NCI-H345 treated with DMSO at 0.1 percent for 48 hours (cell line): ENCODE measurements around the gene PFDN4.
A peak's percentile ranks its signal among the peaks of the same experiment; 100 is the strongest.

Source experiments
- DNase-seq: peaks from one replicate; lab custom pipeline; 2025; ENCODE audit not compliant: unreplicated experiment; lab: John Stamatoyannopoulos, UW

The PFDN4 gene

GRCh38 chr20:54173653-54174456 lies 34.0 kb upstream of the PFDN4 start, which contains the start of gene CYP24A1:
Gene CYP24A1, minus strand, starts transcription at chr20:54173986. Its CDS starts 407 bp downstream, at chr20:54173579.
- DNase-seq = no peak

DNA sequence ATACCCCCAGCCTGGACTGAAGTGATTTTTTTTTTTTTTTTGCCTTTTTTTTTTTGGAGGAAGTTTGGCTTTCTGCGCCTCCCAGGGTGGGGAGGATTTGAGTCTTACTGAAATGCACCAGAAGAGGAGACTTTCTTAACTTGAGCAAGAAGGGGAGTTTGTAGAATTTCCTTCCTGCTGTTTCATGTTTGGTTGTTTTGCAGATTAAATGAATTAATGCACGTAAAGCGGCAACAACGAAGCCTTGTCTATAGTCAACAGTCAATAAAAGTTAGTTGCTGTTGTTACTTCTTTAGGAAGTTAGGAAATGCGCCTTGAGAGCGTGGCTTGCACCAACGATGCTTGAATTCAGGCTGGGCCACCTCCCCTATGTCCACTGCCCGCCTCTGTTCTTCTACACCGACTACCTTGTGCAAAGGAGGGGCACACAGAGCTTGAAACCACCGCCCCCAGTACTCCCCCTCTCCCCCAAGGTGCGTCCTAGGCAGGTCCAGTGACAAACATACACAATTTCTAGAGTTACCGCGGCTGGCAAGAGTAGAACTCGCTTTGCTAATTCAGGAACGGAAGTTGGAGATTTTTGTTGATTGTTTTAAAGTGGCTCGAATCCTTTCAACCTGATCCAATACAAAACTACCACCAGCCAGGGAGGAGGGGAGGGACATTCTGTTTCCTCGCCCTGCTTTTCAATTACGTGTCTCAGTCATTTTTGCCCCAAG lies 33.3 kb upstream of the PFDN4 start:
- no peak for DNase-seq

- no peak for DNase-seq
Measured at GRCh38 chr20:54176610-54177009, 31.3 kb upstream of the PFDN4 start.

DNA sequence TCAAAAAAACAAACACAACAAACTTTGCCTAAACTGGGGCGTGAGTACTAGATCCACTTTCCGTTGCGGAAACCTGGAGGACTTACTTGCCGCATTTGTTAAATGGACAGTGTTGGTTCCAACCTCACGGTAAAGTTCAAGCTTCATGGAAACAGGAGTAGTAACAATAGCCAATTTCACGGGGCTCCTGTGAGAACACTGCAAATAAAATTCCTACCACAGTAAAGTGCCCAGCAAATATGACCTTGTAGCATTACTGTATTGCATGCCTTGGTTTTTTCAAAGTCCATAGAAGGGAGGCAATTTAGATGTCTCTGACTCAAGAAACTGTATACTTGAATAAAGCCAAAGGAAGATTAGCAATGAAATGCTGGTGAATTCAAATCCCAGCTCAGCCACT lies 30.5 kb upstream of the PFDN4 start:
- DNase-seq = no peak

DNA sequence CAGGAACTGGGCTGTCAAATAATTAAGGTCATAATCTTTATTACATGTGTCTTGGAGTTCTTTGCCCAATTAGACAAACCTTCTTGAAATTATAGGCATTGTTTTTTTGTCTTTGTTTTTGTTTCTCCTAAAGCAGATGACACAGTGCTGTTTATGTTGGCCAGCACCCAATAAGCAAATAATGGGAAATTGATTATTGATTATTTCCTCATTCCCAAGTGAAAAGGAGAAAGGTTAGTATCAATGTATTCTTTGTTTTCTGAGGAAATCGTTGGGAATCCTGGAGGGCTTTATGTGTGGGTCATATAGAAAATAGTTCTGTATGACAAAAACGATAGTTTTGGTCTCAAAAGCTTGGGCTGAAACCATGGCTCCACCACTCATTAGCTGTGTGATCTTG lies 29.6 kb upstream of the PFDN4 start:
- DNase-seq = no peak

- DNase-seq = no peak
Measured at GRCh38 chr20:54179946-54180345, 27.9 kb upstream of the PFDN4 start.

GRCh38 chr20:54180931-54181330 lies 27.0 kb upstream of the PFDN4 start:
- no peak for DNase-seq

DNA sequence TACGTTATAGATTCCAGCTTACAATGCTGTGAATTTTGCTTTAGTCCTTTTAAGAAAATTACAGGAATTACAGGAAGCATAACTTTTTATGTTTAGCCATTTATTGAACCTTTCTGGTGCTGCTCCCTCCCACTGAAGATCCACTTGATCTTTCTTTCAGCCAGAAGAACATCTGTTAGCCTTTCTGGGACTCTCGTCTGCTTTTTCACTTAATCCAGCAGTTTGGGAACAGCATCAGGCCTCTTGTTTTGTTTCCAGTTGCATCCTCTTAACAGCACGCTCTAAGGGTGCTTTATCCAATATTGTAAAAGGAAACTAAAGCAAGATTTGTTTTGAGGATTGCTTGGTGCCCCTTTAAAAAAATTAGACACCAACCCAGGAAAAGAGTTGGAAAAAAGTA lies 23.8 kb upstream of the PFDN4 start:
- no peak for DNase-seq

DNA sequence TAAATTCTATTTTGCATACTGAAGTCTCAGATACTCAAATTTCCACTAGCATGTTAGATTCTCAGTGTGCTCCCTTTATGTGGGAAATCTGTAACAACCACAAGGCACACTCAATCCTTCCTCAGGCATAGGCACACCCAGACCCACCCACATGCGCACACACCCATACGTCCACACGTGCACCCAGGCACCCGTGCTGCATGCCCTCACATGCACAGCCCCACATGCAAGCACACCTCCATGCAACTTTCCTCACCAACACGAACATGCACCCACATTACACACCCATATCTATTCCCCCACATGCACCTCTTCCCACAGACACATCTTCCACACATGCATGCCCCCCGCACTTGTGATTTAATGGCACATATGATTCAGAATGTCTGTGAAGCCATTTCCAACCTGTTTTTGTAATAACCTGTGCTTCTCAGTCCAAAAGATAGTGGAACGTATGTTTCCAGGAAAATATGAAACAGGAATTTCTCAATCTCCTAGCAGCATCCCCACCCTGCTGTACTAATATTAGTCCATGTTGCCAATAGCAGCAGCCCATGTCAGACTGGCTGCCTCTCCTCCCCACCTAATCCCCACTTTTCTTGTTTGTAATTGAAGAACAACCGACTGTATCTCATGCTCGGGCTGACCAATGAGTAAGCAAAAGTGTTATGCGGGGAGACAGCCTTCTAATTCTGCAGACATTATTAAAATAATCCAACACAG lies 22.8 kb upstream of the PFDN4 start:
- DNase-seq = no peak

DNA sequence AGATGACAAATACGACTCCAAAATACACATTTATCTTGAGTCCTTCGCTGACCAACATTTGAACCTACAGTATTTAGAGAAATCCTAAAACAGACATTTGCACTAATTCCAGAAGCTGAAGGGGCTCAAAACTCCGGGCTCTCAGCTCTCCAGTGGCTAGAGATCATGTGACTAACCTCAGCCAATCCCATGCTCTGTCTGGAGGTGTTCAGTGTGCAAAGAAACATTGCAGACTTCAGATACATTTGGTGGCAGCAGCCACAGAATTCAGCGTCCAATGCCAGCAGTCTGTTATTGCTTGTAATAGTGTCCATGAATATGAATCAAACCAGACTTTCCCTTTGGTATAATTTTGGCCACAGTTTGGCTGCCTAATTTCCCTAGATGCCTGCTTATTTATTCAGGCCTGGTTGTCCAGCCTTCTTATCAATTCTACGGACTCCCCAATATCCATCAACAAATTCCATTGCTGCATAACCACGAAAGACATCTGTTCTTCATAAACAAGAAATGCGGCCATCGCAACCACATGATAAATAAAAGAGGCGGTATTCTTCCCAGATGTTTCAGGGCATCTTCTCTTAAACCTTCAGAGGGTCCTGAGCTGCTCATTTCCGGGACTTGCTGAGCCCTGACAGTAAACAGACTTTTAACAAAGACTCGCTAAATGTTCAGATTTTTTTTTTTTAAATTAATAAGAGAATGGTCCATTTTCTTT lies 19.6 kb upstream of the PFDN4 start:
- DNase-seq = no peak

- no peak for DNase-seq
Measured at GRCh38 chr20:54189630-54190029, 18.3 kb upstream of the PFDN4 start.

DNA sequence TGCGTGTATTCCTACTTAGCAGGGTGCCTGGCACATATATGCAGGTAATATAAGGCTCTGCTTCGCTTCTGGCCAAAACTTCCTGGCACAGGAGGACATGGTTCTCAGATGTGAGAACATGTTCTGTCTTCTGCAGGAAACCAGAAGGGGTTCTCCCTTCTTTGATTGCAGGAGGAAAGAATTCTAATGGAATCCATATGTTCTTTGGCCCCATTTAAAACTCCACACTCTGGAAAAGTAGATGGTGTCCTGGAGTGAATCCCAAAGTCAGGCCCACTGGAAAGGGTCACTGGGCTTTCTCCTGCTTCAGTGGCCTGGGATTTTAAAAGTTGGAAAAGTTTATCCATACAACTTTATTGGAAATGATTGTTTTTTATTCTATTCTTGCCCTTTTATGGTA lies 17.7 kb upstream of the PFDN4 start:
- DNase-seq = no peak

DNA sequence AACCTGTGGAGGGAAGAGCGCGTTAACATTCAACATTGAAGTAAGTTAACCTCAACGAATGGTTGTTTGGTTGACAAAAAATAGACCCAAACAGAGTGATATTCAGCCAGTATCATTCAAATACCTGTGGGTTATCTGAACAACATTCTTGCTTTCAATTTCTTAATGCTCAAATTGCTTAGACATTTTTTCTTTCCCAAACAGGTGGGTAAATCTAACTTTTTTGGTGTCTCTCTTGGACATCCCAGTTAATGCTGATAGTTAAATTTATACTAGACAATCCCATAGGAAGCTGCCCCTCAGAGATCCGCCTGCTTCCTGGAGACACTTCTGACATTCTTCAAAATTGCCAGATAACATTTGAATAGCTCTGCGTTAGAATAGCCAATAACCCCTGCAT lies 14.1 kb upstream of the PFDN4 start:
- no peak for DNase-seq

- DNase-seq = no peak
Measured at GRCh38 chr20:54194724-54195438, 13.0 kb upstream of the PFDN4 start.

- DNase-seq = no peak
Measured at GRCh38 chr20:54195483-54196472, 12.1 kb upstream of the PFDN4 start.

DNA sequence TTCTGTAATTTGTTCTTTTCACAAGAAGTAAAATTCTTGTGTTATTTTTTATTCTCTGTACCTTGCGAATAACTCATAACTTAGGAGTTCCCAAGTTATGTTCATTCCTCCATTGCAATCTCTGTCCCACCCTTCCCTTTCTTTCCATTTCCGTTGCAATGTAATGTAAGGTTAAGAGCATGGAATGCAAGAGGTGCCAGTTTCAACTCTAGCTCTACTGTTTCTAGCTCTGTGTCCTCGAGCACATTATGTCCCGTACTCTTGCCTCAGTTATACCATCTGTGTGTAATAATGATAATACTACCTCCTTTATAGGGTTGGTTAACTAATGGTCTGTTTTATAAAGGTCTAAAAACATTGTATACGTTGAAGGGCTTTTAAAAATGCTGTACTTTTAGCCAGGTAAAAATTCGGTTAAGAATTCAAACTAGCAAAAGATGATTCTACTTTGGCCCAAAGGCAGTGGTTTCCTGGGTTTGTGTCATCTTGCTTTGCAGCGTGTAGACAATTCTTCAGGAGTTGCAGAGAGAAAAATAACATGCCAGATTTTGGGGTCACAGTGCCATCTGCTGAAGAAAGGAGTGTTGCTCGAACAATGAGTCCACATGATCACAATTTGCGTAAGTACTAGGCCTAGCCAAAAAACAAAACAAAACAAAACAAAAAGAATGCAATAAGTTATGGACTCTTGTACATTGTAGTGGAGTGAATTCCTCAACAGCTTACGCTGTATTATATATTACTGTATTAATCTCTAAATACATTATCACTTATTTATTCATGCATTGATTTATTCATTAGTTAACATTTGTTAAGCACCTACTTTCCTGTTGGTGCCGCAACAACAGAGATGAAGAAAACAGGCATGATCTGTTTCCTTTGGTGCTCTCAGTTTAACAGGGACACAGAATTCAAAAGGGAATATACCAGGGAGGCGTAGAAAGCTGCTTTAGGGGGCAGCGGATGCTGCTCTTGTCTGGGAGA lies 10.0 kb upstream of the PFDN4 start:
- DNase-seq = no peak

DNA sequence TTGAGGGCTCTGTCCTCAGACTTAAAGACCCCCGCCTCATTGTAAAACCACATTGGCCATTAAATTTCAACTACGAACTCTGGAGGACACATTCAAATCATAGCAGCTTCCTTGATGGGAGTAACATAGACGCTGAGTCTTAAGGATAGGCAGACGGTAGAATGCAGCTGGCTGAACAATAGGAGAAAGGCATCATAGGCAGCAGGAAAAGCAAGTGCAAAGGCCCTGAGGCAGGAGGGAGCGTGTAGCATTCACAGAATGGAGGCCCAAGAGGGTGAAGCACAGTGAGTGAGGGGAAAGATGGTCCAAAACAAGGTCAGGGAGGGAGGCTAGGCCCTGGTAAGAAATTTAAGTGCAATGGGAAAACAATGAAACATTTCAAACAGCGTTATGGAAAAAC lies 8.6 kb upstream of the PFDN4 start:
- DNase-seq = no peak

GRCh38 chr20:54199721-54200176 lies 8.1 kb upstream of the PFDN4 start:
- peak; percentile 46 for DNase-seq
